ENCODE data around the gene ZNF544. TPM values are rescaled to one million over a fixed set of nuclear protein-coding genes. Genes with fewer than 3 reads are reported as not detected.

The ZNF544 gene
- total RNA-seq, 1 experiment from 2014 or later = 63.8 TPM

DNA sequence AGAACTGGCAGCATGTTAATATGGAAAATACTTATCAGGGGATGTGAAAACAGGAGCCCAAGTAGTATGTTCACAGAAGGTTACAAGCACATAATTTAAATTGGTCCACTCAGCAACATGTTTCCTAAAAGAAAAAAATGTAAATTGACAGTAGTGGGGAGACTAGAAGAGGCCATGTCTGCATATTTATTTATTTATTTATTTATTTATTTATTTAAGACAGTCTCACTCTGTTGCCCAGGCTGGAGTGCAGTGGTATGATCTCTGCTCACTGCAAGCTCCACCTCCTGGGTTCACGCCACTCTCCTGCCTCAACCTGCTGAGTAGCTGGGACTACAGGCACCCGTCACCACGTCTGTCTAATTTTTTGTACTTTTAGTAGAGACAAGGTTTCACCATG is 36.4 kb downstream of the ZNF544 start:
- no peaks in the 10 kb centered on the region for H3K4me1 Mint-ChIP-seq
- peaks cover 86% of the 10 kb centered on the region for H3K36me3 Mint-ChIP-seq
- no peak overlapping the region for H3K27ac Mint-ChIP-seq
- POLR2A ChIA-PET = interaction anchor here (1.2 kb wide), 1 partner anchor 14 kb away, joined by 5 read pairs; the partner anchor contains the start of gene ZNF8
- no peak for ATAC-seq
- peaks cover 40% of the 10 kb centered on the region for H3K27me3 Mint-ChIP-seq (ENCODE audit: low read depth)
- DNase-seq (ENCODE audit: low spot score) = no peak
- H3K4me3 Mint-ChIP-seq = no peak overlapping the region
- peaks cover 53% of the 10 kb centered on the region for H3K9me3 Mint-ChIP-seq
- CTCF ChIA-PET = no interaction called here
- TF ChIP-seq SMAD3 (CRISPR knock-in tag; IDR thresholded peaks at IDR 0.05; ENCODE audit: borderline replicate concordance) (no peak), SMAD4 (CRISPR knock-in tag; IDR thresholded peaks at IDR 0.05) (no peak), E2F5 (CRISPR knock-in tag; IDR thresholded peaks at IDR 0.05) (no peak), OVOL2 (CRISPR knock-in tag; IDR thresholded peaks at IDR 0.05; ENCODE audit: borderline replicate concordance) (no peak), GRHL2 (CRISPR knock-in tag; IDR thresholded peaks at IDR 0.05; ENCODE audit: insufficient replicate concordance, severe bottlenecking) (no peak), CTCF (IDR thresholded peaks at IDR 0.05) (no peak), TCF7 (CRISPR knock-in tag; IDR thresholded peaks at IDR 0.05; ENCODE audit: low read depth) (no peak), ZNF138 (CRISPR knock-in tag; conservative IDR thresholded peaks at IDR 0.05) (no peak), HMGXB4 (CRISPR knock-in tag; IDR thresholded peaks at IDR 0.05) (no peak), MLX (CRISPR knock-in tag; IDR thresholded peaks at IDR 0.05) (no peak), SP1 (CRISPR knock-in tag; conservative IDR thresholded peaks at IDR 0.05) (no peak)
- TF ChIP-seq, protein P1, sequence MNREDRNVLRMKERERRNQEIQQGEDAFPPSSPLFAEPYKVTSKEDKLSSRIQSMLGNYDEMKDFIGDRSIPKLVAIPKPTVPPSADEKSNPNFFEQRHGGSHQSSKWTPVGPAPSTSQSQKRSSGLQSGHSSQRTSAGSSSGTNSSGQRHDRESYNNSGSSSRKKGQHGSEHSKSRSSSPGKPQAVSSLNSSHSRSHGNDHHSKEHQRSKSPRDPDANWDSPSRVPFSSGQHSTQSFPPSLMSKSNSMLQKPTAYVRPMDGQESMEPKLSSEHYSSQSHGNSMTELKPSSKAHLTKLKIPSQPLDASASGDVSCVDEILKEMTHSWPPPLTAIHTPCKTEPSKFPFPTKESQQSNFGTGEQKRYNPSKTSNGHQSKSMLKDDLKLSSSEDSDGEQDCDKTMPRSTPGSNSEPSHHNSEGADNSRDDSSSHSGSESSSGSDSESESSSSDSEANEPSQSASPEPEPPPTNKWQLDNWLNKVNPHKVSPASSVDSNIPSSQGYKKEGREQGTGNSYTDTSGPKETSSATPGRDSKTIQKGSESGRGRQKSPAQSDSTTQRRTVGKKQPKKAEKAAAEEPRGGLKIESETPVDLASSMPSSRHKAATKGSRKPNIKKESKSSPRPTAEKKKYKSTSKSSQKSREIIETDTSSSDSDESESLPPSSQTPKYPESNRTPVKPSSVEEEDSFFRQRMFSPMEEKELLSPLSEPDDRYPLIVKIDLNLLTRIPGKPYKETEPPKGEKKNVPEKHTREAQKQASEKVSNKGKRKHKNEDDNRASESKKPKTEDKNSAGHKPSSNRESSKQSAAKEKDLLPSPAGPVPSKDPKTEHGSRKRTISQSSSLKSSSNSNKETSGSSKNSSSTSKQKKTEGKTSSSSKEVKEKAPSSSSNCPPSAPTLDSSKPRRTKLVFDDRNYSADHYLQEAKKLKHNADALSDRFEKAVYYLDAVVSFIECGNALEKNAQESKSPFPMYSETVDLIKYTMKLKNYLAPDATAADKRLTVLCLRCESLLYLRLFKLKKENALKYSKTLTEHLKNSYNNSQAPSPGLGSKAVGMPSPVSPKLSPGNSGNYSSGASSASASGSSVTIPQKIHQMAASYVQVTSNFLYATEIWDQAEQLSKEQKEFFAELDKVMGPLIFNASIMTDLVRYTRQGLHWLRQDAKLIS (CRISPR knock-in tag; IDR thresholded peaks at IDR 0.05; ENCODE audit: borderline replicate concordance) = no peak
- TF ChIP-seq, protein P2, sequence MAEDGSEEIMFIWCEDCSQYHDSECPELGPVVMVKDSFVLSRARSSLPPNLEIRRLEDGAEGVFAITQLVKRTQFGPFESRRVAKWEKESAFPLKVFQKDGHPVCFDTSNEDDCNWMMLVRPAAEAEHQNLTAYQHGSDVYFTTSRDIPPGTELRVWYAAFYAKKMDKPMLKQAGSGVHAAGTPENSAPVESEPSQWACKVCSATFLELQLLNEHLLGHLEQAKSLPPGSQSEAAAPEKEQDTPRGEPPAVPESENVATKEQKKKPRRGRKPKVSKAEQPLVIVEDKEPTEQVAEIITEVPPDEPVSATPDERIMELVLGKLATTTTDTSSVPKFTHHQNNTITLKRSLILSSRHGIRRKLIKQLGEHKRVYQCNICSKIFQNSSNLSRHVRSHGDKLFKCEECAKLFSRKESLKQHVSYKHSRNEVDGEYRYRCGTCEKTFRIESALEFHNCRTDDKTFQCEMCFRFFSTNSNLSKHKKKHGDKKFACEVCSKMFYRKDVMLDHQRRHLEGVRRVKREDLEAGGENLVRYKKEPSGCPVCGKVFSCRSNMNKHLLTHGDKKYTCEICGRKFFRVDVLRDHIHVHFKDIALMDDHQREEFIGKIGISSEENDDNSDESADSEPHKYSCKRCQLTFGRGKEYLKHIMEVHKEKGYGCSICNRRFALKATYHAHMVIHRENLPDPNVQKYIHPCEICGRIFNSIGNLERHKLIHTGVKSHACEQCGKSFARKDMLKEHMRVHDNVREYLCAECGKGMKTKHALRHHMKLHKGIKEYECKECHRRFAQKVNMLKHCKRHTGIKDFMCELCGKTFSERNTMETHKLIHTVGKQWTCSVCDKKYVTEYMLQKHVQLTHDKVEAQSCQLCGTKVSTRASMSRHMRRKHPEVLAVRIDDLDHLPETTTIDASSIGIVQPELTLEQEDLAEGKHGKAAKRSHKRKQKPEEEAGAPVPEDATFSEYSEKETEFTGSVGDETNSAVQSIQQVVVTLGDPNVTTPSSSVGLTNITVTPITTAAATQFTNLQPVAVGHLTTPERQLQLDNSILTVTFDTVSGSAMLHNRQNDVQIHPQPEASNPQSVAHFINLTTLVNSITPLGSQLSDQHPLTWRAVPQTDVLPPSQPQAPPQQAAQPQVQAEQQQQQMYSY (CRISPR knock-in tag; IDR thresholded peaks at IDR 0.05) = no peak
- TF ChIP-seq, protein P3, sequence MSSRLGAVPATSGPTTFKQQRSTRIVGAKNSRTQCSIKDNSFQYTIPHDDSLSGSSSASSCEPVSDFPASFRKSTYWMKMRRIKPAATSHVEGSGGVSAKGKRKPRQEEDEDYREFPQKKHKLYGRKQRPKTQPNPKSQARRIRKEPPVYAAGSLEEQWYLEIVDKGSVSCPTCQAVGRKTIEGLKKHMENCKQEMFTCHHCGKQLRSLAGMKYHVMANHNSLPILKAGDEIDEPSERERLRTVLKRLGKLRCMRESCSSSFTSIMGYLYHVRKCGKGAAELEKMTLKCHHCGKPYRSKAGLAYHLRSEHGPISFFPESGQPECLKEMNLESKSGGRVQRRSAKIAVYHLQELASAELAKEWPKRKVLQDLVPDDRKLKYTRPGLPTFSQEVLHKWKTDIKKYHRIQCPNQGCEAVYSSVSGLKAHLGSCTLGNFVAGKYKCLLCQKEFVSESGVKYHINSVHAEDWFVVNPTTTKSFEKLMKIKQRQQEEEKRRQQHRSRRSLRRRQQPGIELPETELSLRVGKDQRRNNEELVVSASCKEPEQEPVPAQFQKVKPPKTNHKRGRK (CRISPR knock-in tag; IDR thresholded peaks at IDR 0.05; ENCODE audit: borderline replicate concordance) = no peak
- TF ChIP-seq, protein P4, sequence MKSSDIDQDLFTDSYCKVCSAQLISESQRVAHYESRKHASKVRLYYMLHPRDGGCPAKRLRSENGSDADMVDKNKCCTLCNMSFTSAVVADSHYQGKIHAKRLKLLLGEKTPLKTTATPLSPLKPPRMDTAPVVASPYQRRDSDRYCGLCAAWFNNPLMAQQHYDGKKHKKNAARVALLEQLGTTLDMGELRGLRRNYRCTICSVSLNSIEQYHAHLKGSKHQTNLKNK (CRISPR knock-in tag; IDR thresholded peaks at IDR 0.05) = no peak
- TF ChIP-seq, protein P5, sequence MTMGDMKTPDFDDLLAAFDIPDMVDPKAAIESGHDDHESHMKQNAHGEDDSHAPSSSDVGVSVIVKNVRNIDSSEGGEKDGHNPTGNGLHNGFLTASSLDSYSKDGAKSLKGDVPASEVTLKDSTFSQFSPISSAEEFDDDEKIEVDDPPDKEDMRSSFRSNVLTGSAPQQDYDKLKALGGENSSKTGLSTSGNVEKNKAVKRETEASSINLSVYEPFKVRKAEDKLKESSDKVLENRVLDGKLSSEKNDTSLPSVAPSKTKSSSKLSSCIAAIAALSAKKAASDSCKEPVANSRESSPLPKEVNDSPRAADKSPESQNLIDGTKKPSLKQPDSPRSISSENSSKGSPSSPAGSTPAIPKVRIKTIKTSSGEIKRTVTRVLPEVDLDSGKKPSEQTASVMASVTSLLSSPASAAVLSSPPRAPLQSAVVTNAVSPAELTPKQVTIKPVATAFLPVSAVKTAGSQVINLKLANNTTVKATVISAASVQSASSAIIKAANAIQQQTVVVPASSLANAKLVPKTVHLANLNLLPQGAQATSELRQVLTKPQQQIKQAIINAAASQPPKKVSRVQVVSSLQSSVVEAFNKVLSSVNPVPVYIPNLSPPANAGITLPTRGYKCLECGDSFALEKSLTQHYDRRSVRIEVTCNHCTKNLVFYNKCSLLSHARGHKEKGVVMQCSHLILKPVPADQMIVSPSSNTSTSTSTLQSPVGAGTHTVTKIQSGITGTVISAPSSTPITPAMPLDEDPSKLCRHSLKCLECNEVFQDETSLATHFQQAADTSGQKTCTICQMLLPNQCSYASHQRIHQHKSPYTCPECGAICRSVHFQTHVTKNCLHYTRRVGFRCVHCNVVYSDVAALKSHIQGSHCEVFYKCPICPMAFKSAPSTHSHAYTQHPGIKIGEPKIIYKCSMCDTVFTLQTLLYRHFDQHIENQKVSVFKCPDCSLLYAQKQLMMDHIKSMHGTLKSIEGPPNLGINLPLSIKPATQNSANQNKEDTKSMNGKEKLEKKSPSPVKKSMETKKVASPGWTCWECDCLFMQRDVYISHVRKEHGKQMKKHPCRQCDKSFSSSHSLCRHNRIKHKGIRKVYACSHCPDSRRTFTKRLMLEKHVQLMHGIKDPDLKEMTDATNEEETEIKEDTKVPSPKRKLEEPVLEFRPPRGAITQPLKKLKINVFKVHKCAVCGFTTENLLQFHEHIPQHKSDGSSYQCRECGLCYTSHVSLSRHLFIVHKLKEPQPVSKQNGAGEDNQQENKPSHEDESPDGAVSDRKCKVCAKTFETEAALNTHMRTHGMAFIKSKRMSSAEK (CRISPR knock-in tag; IDR thresholded peaks at IDR 0.05; ENCODE audit: borderline replicate concordance) = no peak

All from WTC11 (cell line).